ENCODE results near the gene CLCN4.

Gene CLCN4

DNA sequence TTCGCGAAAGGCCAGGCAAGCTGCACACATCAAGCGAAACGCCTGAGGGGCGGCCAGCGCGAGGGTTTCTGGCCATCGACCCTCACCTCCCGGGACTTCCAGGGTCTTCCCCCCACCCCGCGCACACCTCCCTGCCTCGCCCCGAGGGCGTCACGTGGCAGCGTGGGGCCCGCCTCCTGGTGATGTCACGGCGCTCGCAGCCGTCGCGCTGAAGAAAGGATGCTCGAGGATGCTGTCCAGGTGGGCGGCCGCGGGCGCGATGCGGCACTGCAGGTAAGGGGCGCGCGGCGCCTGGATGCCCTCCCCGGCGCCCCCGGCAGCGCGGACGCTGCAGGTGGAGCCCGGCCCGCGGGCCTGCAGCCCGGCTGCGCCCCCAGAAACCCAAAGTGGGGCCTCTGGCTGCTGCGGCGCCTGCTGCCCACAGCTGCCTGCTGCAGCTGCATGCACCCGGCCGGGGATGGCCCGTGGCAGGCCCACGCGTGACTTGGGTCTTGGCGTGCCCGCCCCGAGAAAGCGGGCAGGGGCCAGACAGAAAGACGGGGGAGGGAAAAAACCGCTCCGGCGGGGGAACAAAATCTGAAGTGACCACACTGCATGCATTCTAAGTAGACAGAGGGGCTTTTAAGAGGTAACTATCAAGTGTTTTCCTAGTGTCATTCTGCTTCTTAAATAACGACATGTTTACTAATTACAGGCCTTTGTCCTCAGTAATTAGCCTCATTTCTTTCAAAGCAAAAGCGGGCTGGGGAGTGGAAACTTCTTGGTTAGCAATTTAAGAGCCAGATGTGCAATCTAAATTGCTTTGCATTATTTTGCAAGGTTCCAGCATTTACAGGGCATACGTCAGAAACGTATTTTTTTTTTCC is 1.7 kb downstream of the CLCN4 start:
- TF ChIP-seq ZFX (IDR thresholded peaks at IDR 0.05; ENCODE audit: borderline replicate concordance) = no peak
- TF ChIP-seq, protein P1, sequence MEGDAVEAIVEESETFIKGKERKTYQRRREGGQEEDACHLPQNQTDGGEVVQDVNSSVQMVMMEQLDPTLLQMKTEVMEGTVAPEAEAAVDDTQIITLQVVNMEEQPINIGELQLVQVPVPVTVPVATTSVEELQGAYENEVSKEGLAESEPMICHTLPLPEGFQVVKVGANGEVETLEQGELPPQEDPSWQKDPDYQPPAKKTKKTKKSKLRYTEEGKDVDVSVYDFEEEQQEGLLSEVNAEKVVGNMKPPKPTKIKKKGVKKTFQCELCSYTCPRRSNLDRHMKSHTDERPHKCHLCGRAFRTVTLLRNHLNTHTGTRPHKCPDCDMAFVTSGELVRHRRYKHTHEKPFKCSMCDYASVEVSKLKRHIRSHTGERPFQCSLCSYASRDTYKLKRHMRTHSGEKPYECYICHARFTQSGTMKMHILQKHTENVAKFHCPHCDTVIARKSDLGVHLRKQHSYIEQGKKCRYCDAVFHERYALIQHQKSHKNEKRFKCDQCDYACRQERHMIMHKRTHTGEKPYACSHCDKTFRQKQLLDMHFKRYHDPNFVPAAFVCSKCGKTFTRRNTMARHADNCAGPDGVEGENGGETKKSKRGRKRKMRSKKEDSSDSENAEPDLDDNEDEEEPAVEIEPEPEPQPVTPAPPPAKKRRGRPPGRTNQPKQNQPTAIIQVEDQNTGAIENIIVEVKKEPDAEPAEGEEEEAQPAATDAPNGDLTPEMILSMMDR (IDR thresholded peaks at IDR 0.05) = no peak
- H3K27ac ChIP-seq = no peak overlapping the region

GRCh38 chrX:10159145-10159468 is 2.3 kb downstream of the CLCN4 start:
- H3K27ac ChIP-seq = no peak overlapping the region
- TF ChIP-seq ZFX (IDR thresholded peaks at IDR 0.05; ENCODE audit: borderline replicate concordance) = no peak

DNA sequence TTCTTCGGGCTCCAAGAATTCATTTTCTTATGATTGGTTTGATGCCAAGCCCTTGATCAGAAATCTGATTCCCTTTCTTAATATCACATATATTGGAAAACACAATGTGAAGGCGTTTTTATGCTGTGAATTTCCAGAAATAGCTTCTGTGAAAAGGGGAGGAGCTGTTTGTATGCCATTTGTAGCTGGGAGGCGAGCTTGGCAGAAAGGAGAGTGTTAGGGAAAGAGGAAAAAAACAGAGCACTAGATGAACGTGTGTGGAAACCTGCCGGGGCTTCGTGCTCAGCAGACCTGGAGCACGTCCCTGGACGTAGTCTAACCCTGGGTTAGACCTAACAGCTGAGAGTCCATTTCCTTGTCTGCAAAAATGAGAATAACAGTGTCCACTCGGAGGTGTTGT is 3.4 kb downstream of the CLCN4 start:
- no peak for TF ChIP-seq ZFX (IDR thresholded peaks at IDR 0.05; ENCODE audit: borderline replicate concordance)
- TF ChIP-seq, protein P1 (IDR thresholded peaks at IDR 0.05) = no peak
- no peak overlapping the region for H3K27ac ChIP-seq

GRCh38 chrX:10163031-10163430 is 6.3 kb downstream of the CLCN4 start:
- TF ChIP-seq, protein P1 (IDR thresholded peaks at IDR 0.05) = no peak
- no peak for TF ChIP-seq ZFX (IDR thresholded peaks at IDR 0.05; ENCODE audit: borderline replicate concordance)
- no peak overlapping the region for H3K27ac ChIP-seq

DNA sequence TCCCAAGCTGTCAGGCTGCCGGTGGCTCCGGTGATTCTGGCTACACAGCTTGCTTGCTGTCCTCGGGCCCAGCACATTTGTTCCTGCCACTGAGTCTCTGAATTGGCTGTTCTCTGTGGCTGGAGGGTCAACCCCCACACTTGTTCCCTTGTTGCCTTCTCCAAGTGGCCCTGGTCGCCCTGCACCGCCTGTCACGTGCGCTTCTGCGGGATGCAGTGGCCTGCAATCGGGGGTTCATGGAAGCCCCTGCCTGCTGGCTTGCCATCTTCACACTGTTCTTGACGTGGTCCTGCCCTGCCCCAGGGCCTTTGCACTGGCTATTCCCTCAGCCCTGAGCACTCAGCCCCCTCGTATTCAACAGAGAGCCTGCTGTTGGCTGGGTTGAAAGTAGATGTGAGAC is 8.1 kb downstream of the CLCN4 start:
- TF ChIP-seq, protein P1 (IDR thresholded peaks at IDR 0.05) = no peak
- no peak for TF ChIP-seq ZFX (IDR thresholded peaks at IDR 0.05; ENCODE audit: borderline replicate concordance)
- H3K27ac ChIP-seq = no peak overlapping the region

DNA sequence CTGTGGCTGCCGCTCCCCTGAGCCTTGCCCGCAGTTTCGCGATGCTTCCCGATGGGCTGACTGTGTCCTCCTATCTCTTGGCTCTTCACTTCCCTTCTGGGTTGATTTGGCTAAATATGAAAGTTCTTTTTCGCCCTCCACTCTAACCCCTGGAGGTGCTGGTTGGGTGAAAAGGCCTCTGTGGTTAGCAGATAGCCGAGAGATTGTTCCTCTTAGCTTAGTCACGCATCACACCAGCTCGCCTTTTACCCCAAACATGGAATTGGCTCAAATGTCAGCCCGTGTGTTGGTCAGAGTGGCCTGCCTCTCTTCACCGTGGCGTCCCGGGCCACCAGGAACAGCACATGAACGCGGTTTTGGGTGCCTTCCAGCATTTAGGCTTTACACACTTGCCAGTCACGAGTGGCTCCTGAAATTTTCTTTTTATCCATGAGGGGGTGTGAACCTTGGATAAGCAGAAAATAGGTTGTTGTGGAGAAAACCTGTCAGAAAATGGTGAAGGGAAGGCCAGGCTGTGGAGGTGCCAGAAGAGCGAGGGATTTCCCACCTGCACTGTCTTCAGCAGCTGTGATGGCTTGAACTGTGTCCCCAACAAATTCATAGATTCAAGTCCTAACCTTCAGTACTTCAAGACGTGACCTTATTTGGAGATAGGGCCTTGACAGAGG is 8.9 kb downstream of the CLCN4 start:
- no peak for TF ChIP-seq ZFX (IDR thresholded peaks at IDR 0.05; ENCODE audit: borderline replicate concordance)
- TF ChIP-seq, protein P1 (IDR thresholded peaks at IDR 0.05) = no peak
- no peak overlapping the region for H3K27ac ChIP-seq

GRCh38 chrX:10166248-10166716 is 9.5 kb downstream of the CLCN4 start:
- H3K27ac ChIP-seq = no peak overlapping the region

More at GRCh38 chrX:10166248-10166716, 9.5 kb downstream of the CLCN4 start:
- TF ChIP-seq, protein P1 (IDR thresholded peaks at IDR 0.05) = no peak
- TF ChIP-seq ZFX (IDR thresholded peaks at IDR 0.05; ENCODE audit: borderline replicate concordance) = no peak

Measured in 22Rv1 (cell line).